Cardiac fibroblast (primary cell): ENCODE results near the gene PHF5A.
A peak's percentile ranks its signal among the peaks of the same experiment; 100 is the strongest.

ENCODE experiments used
- DNase-seq, 2 donors: peaks; one replicate each; pipeline versions ENCODE4 v3.0.0 to v3.0.0-alpha.2; 2010; ENCODE audit warnings: low read depth in 2 of 2
- H3K4me3 ChIP-seq, 2 donors: replicated peaks in 1 of 2; 1 replicate in 1 of 2; 2 replicates in 1 of 2; pipeline ENCODE4 v1.5.1; 2011; ENCODE audit warnings: low read depth in 2 of 2, low read length in 2 of 2, mild to moderate bottlenecking in 2 of 2, moderate library complexity in 1 of 2
- TF ChIP-seq, protein P1 (sequence below): IDR thresholded peaks from one replicate; pipeline ENCODE4 v1.5.1; 2011; ENCODE audit warnings: low read depth, mild to moderate bottlenecking, low read length, inconsistent platforms

PHF5A gene

GRCh38 chr22:41429232-41429950, 39.1 kb downstream of the PHF5A start:
- TF ChIP-seq, protein P1, sequence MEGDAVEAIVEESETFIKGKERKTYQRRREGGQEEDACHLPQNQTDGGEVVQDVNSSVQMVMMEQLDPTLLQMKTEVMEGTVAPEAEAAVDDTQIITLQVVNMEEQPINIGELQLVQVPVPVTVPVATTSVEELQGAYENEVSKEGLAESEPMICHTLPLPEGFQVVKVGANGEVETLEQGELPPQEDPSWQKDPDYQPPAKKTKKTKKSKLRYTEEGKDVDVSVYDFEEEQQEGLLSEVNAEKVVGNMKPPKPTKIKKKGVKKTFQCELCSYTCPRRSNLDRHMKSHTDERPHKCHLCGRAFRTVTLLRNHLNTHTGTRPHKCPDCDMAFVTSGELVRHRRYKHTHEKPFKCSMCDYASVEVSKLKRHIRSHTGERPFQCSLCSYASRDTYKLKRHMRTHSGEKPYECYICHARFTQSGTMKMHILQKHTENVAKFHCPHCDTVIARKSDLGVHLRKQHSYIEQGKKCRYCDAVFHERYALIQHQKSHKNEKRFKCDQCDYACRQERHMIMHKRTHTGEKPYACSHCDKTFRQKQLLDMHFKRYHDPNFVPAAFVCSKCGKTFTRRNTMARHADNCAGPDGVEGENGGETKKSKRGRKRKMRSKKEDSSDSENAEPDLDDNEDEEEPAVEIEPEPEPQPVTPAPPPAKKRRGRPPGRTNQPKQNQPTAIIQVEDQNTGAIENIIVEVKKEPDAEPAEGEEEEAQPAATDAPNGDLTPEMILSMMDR: no peak
- H3K4me3 ChIP-seq: no peak overlapping the region
- DNase-seq: no peak

GRCh38 chr22:41425660-41426365, 42.7 kb downstream of the PHF5A start:
- no peak for DNase-seq
- H3K4me3 ChIP-seq: no peak overlapping the region
- TF ChIP-seq, protein P1: no peak

DNA sequence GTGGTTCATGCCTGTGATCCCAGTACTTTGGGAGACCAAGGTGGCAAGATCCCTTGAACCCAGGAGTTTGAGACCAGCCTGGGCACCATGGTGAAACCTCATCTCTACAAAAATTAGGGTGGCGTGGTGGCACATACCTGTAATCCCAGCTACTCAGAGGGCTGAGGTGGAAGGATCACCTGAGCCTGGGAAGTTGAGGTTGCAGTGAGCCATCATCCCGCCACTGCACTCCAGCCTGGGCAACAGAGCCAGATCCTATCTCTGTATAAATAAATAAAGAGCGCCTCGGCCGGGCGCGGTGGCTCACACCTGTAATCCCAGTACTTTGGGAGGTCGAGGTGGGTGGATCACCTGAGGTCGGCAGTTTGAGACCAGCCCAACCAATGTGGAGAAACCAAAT, 49.8 kb downstream of the PHF5A start:
- TF ChIP-seq, protein P1: no peak
- DNase-seq: no peak
- H3K4me3 ChIP-seq: no peak overlapping the region

- DNase-seq: peak; percentile 19 to 64
- H3K4me3 ChIP-seq: no peak overlapping the region
- TF ChIP-seq, protein P1: no peak
Observed at GRCh38 chr22:41417622-41418390, 50.7 kb downstream of the PHF5A start.

GRCh38 chr22:41415554-41415953, 52.9 kb downstream of the PHF5A start:
- TF ChIP-seq, protein P1: no peak
- H3K4me3 ChIP-seq: no peak overlapping the region
- no peak for DNase-seq

DNA sequence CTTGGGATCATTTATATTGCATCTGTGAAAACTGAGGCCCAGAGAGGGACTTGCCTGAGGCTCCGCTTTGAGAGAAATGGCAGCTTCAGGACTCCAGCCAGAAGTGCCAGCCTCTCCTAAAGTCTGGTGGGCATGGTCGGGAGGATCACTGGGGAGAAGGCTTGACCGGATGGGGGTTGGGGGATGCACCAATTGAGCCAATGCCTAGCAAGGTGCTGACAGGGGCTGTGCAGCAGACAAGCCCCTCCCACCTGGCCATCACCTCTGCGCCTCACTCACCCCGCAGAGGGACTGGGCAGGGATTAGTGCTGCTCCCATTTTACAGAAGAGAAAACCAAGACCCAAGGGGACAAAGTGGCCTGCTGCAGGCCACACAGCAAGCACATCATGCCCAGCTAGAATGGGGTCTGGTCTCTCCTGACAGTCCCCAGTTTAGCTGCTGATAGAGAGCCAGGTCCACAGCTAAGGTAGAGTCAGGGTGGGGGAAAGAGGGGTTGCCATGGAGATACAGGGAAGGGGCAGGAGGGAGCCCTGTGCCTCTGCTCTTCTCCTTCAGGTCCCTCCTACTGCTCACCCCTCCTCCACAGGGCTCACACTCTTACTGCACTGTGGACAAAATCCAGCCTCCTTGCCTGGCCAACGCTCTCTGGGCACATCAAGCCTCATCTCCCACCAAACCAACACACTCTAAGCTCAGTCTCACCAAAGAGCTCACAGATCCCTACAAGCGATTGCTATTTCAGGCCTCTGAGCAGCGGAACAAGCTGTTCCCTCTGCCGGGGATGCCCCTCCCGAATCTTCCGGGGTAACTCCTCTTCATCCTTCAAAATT, 57.3 kb downstream of the PHF5A start:
- no peak for DNase-seq
- H3K4me3 ChIP-seq: no peak overlapping the region
- TF ChIP-seq, protein P1: no peak
